ENCODE data around the gene KIFBP. TPM values are rescaled to one million over a fixed set of nuclear protein-coding genes. Genes with fewer than 3 reads are reported as not detected.

The KIFBP gene
- total RNA-seq, 1 experiment from 2014 or later, result 44.7 TPM

DNA sequence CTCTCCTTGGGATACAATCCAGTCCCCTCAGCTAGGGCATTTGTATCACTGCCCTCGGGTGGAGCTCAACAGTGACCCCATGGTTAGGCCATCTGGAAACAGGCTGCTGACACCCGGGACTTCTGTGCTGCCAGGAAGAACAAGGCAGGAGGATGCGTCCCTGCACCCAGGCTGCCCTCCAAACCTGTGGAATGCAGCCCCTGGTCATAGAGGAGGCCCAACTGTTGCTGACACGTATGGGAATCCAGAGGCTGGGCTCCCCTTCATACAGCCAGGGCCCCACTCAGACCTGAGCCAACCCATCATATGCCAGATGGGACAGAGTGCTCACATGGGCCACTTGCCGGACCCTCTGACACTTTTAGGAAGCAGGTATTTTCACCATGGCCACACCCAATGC, 53.8 kb downstream of the KIFBP start:
- Mint-ChIP-seq H3K4me1 (no peaks in the 10 kb centered on the region), H3K27me3 (ENCODE audit: low read depth) (no peaks in the 10 kb centered on the region; the same call in 1 of the 2 replicates), H3K36me3 (ENCODE audit: insufficient read depth in 1 of 3, low read depth in 3 of 3) (no peaks in the 10 kb centered on the region), H3K9me3 (no peaks in the 10 kb centered on the region), H3K4me3 (no peak overlapping the region), H3K27ac (no peak overlapping the region)
- H3K4ac ChIP-seq (ENCODE audit: low read depth, low read length), result no peak overlapping the region
- no peak overlapping the region for H4K8ac ChIP-seq (replicated peaks; ENCODE audit: insufficient read length, low read depth, low read length)
- H3K18ac ChIP-seq (ENCODE audit: insufficient read length, low read depth, low read length), result no peak overlapping the region
- no peaks in the 10 kb centered on the region for H3K23me2 ChIP-seq (ENCODE audit: insufficient read length, low read depth, low read length, poor library complexity, severe bottlenecking)
- H3K79me2 ChIP-seq (ENCODE audit: insufficient read depth, low read length), result no peaks in the 10 kb centered on the region
- DNase-seq, result no peak
- no peak overlapping the region for H3K9ac ChIP-seq (ENCODE audit: extremely low read depth, insufficient read length, low read length)
- no peak overlapping the region for H3K23ac ChIP-seq (ENCODE audit: insufficient read length, low read depth, low read length)
- H3K27ac ChIP-seq (ENCODE audit: insufficient read length, low read depth, low read length), result no peak overlapping the region
- H3K14ac ChIP-seq (ENCODE audit: insufficient read depth, low read length), result no peak overlapping the region
- no peak overlapping the region for H2BK120ac ChIP-seq (ENCODE audit: low read depth, low read length, poor library complexity, severe bottlenecking)
- WGBS (ENCODE audit: extremely low coverage, insufficient read length, low lambda C conversion rate), result no CpG with 5 or more reads among the region's 5 CpGs
- H2BK20ac ChIP-seq (ENCODE audit: low read depth, low read length, poor library complexity, severe bottlenecking), result no peak overlapping the region
- H4K5ac ChIP-seq (ENCODE audit: insufficient read length, low read depth, low read length), result no peak overlapping the region
- H2BK5ac ChIP-seq (ENCODE audit: insufficient read length, low read length), result no peak overlapping the region
- no peak overlapping the region for H3T11ph ChIP-seq (ENCODE audit: low read length)
- H3K27me3 ChIP-seq (ENCODE audit: insufficient read depth, low read length), result no peaks in the 10 kb centered on the region
- H2BK15ac ChIP-seq (ENCODE audit: low read depth, low read length), result no peak overlapping the region
- TF ChIP-seq, protein P1, sequence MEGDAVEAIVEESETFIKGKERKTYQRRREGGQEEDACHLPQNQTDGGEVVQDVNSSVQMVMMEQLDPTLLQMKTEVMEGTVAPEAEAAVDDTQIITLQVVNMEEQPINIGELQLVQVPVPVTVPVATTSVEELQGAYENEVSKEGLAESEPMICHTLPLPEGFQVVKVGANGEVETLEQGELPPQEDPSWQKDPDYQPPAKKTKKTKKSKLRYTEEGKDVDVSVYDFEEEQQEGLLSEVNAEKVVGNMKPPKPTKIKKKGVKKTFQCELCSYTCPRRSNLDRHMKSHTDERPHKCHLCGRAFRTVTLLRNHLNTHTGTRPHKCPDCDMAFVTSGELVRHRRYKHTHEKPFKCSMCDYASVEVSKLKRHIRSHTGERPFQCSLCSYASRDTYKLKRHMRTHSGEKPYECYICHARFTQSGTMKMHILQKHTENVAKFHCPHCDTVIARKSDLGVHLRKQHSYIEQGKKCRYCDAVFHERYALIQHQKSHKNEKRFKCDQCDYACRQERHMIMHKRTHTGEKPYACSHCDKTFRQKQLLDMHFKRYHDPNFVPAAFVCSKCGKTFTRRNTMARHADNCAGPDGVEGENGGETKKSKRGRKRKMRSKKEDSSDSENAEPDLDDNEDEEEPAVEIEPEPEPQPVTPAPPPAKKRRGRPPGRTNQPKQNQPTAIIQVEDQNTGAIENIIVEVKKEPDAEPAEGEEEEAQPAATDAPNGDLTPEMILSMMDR (conservative IDR thresholded peaks at IDR 0.05), result no peak
- no peak overlapping the region for H3K56ac ChIP-seq (ENCODE audit: insufficient read length, low read depth, low read length)
- no peak overlapping the region for H2AK5ac ChIP-seq (ENCODE audit: insufficient read length, low read length)
- no peaks in the 10 kb centered on the region for H3K4me1 ChIP-seq (ENCODE audit: insufficient read depth, low read length)
- H2AFZ ChIP-seq (ENCODE audit: low read length), result no peak overlapping the region
- H3K79me1 ChIP-seq (ENCODE audit: insufficient read depth, low read depth, low read length, poor library complexity, severe bottlenecking), result no peaks in the 10 kb centered on the region
- H3K4me2 ChIP-seq (ENCODE audit: insufficient read depth, insufficient read length, low read length), result no peak overlapping the region
- H2BK12ac ChIP-seq (ENCODE audit: insufficient read length, low read depth, low read length), result no peak overlapping the region
- no peaks in the 10 kb centered on the region for H3K9me3 ChIP-seq (ENCODE audit: control insufficient read depth, low read depth, low read length)
- no peaks in the 10 kb centered on the region for H4K20me1 ChIP-seq (ENCODE audit: control insufficient read depth, insufficient read depth, insufficient read length)
- no peak overlapping the region for H4K91ac ChIP-seq (ENCODE audit: insufficient read length, low read depth, low read length)
